HG03432 (cell line): Measurements from ENCODE around the gene PAK6.

Source experiments
- ATAC-seq: cut with Tn5 transposase; IDR thresholded peaks from one replicate; pipeline ENCODE4 v1.9.1; 2021; ENCODE audit warnings: mild to moderate bottlenecking, moderate library complexity; ENCODE audit not compliant: unreplicated experiment

The PAK6 gene

DNA sequence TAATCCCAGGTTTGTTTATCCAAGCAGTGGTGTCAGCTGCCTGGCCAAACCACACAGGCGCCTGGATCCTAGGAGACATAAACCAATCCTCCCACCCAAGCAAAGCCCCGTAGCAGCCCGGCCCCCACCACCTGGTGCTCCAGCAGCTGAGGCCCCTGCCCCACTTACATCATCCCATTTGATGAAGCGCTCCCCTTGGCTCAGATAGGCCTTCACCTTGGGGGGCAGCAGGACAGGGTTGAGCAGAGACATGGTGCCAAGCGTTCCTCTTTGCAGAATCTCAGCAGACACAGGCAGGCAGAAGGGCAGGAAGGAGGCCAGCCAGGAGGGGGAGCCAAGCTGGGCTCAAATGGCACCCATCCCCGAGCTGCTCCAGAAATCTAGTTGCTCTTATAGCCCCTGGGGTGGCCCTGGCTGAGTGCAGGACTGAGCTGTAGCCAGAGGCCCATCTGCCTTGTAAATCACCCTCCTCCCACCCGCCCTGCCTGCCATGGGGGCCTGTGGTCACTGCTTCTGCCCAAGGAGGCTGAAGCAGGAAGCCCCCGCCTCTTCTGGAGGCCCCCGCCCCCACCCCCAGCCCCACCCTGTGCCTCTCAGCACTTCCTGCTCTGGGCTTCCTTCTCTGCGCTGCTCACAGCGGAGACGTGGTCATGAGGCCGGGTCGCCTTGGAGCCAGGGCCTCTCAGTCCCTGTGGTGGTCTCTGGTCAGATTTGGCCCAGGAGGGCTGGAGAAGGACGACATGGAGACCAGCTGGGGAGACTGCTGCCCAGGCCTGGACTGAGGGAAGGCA, 68.8 kb downstream of the PAK6 start, which contains the start of gene PLCB2:
PLCB2 (minus strand) TSS at position 515 of the 791 bp plus-strand sequence; CDS start at position 252, 263 bp downstream.
- peak; percentile 69 for ATAC-seq

DNA sequence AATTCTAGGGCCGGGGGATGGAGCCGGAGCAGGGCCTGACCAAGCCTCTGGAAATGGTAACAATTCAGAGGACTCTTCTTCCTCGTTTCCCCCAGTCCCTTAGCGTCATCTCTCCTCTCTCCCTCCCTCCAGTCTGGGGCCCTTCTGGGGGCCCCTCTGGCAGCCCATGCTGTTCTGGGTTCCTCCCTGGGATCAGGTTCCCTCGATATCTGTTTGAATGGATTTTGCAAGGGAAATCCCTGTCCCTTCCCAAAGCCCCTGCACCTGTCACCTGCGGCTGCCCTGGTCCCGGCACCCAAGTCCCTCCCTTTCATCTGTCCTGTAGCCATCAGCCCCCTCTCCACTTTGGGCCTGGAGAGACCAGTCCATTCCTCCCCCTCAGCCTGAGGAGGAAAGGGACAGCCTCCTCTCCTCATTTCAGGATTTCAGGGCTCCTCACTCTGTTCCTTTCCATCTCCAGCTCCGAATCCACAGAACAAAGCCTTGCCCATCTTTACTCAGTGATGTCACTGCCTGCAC, 70.5 kb downstream of the PAK6 start:
- ATAC-seq, result no peak

DNA sequence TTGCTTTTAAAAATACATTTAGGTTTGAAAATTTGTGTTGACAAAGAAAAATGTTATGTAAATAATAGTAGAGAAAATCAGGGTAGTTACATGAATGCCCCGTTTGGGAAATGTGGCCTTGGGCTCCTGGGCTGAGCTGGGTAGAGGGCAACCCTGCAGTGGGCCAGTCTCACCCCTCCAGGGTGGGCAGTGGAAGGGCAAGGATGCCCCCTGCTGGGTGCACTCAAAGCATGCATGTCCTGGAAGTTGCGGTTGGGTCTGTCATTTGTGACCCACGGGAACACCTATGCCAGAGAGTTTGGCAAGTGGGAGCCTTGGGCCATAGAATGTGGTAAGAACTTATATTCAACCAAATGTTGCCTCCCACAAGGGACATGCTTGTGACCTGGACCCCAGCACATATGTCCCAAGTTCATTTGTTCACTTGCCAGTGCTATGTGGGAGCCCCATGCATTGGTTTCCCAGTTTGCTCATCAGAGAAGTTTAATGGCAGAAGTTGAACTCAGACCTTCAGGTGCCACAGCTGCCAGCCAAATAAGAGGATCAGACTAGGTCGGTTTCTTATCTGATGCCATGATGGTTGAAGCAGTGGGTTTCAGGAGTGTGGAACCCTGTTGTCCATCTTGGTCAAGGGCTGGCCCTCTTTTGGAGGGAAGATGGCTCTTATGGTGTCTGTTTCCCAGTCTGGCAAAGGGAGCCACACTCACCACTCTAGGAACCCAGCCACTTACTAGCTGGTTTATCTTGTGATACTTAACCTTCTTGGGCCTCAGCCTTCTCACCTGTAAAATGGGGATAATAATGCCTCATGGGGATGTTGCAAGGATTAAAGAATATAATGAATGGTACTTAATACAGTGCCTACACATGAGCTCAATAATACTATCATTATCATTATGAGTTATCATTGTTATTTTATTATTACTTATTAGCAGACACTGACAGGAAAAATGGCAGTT, 71.4 kb downstream of the PAK6 start:
- no peak for ATAC-seq

DNA sequence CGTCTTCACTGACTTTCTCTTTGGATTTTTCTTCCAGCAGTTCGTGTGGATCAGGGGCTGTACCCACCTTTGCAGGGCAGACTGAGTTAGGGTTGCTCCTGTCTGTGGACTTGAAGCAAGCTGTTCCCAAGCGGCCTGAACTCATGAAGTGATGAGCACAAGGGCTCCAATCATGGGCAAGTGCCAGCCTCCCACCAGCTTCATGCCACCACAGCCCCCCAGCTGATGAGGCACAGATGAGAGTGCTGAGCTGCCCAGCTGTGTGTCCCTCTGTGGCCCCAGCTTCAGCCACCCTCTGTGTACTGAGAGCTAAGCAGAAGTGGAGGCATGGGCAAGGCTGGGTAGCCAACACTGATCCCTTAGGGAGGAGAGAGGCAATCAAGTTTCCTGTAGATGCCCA, 72.1 kb downstream of the PAK6 start:
- ATAC-seq, result no peak

DNA sequence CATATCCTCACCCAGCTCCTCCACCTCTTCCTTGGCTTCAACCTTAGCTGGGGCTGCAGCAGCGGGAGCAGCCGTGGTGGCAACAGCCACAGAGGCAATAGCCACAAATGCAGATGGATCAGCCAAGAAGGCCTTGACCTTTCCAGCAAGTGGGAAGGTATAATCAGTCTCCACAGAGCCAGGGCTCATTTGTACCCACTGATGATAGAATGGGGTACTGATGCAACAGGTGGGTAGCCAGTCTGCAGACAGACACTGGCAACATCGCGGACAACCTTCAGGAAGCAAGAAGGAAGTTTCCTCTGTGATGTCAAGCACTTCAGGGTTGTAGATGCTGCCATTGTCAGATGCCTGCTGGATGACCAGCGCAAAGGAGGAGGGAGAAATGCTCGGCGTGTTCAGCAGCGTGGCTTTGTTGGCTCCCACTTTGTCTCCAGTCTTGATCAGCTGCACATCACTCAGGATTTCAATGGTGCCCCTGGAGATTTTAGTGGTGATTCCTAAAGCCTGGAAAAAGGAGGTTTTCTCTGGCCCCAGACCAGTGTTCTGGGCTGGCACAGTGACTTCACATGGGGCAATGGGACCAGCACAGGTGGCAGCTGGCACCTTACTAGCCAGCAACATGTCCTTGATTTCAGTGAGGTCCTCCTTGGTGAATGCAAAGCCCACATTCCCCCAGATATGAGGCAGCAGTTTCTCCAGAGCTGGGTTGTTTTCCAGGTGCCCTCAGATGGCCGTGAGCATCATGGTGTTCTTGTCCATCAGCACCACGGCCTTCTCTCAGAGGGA, 73.7 kb downstream of the PAK6 start:
- ATAC-seq, result no peak

DNA sequence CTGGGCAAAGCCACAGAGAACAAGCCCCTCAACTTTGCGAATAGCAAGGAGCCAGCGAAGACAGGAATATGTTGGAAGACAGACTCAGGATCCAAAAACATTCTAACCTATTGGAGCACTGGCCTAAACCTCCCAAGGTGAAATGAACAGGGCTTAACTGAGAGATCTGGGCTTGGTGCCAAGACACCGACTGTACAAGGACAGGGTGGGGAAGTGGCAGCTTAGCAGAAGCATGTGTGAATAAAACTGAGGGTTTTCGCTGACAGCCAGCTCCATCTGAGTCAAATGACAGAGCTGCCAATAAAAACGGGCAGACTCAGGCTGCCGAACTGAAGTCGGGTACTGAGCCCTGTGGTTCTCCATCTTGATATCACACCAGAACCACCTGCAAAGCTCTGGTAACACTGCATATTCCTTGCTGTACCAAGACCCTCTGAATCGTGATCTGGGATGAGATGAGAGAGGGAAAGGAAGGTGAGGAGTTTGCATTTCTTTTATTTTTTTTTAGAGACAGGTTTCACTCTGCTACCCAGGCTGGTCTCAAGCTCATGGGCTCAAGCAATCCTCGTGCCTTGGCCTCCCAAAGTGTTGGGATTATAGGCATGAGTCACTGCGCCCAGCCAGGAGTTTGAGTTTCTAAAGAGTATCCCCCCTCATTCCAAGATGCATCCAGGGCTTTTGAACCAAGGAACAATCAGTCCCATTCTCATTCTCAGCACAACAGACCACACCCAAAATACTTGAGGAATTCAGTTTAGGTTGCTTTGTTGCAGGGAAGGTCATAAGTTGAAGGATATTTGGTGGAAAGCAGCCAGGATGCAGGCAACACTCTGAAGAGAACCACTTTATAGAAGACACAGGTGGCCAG, 74.9 kb downstream of the PAK6 start:
- ATAC-seq, result no peak

DNA sequence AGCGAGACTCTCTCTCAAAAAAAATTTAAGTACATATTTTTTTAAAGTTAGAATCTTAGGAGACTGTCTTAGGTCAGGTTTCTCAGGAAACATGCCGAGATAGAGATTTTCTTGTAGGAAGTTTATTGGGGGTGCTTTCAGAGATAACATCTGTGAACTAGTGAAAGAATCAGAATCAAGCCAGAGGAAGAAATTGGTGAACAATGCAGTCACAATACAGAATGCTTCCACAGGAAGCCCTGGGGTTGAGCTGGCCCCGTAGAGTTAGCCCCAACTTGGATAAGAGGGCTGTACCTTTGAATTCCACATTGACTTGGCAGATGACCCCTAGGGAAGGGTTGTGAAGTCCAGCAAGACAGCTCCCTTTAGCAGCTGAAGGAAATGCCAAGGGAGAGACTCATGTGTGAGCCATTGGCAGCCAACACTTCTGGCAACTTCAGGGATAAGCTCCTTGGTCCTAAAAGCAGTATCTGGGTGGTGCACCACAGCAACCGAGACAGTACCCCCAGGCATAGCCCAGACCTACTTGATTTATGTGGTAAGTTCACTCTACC, 75.9 kb downstream of the PAK6 start:
- no peak for ATAC-seq

DNA sequence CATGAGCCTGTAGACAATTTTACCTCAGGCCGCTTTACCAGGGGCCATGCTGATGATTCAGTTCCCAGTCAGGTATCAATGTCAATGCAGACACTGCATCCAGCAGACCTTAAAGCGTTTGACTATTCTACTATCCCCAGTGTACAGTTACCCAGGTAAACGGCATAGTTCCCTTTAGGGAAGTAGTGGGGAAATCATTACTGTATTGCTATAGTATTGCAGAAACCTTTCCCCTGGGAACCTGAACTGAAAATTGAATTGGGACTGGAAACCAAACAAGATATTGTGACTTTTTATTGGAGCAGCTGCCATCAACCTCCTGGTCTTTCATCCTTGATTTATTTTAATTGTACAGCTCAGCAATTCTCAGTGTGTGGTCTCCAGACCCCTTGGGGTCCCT, 78.1 kb downstream of the PAK6 start:
- no peak for ATAC-seq

DNA sequence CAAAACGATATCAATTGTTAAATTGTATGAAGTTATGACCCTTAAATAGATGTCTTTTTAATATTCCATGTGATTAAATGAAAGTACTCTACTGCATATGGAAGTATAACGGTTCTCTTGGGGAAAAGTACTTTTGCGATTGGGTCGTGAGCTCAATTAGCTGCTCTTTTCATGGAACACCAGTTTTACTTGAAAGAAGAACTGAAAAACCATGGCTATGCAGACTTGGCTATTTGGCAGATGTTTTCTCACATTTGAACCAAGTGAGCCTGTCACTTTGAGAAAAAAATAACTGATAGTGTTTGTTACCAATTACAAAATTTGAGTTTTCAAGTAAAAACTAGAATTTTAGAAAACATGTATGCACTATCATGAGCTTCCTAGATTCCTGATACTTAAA, 78.7 kb downstream of the PAK6 start:
- ATAC-seq, result no peak

DNA sequence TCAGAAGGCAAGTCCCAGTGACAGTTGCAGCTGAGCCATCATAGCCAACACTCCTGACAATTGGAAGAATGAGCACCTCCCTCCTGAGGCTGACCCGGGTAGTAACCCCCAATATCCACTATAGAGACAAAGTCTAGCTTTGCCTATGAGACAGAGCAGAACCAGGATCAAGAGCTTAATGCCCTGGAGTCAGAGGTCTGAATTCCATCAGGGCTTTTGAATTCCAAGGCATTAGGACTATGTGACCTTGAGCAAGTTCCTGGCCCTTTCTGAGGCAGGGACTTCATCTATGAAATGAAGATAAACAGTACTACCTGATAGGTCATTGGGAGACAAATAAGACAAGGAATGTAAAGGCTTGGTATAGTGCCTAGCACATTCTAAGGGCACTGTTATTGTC, 81.5 kb downstream of the PAK6 start:
- no peak for ATAC-seq

DNA sequence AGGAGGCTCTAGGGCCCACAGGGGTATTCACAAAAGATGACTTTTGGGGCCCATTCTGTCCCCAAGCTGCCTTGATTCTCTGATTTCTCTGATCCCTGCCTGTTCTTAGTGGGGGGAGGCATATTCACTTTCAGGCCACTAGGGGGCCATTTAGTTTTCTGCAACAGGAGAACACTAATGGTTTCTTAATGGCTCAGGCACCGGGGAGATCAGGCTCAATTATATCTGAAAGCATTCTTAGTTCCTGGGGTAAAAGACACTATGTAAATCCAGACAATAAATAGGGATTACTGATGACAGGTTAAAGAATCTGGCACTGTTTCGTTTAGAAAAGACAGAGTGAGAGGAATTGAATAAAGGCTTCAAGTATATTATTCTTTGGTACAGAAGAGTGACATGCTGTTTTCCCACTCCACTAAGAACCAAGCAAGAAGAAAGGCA, 82.1 kb downstream of the PAK6 start:
- ATAC-seq, result no peak

DNA sequence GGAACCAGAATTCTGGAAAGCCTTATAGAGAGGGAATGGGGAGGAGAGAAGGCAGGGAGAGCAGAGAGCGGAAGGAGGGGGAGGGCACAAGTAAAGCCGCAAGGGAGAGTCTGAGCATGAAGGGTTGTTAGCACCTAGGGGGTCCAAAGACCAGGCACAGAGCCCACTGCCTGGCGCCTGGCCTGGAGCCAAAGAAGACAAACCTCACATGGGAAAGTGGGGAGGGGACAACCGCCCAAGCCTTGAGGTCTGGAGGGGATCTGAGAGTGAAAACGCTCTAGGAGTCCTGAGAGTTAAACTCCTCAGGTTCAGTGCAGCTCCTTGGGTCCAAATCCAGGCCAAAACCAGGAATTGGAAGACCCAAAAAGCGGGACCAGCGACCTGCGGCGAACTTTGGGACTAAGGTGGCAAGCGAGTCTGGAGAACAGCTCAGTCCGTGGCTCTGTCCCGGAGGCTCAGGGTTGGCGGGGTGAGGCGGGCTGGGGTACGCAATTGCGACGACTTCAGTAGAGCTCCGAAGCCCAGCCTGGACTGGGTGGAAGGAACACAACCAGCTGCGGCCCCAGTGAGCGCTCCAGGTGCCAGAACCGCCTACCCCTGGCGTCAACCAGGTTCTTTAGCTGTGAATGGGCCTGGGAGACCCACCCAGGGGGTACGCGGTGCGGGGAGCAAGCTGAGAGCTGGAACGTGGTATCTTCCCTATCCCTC, 83.8 kb downstream of the PAK6 start:
- ATAC-seq, result no peak

DNA sequence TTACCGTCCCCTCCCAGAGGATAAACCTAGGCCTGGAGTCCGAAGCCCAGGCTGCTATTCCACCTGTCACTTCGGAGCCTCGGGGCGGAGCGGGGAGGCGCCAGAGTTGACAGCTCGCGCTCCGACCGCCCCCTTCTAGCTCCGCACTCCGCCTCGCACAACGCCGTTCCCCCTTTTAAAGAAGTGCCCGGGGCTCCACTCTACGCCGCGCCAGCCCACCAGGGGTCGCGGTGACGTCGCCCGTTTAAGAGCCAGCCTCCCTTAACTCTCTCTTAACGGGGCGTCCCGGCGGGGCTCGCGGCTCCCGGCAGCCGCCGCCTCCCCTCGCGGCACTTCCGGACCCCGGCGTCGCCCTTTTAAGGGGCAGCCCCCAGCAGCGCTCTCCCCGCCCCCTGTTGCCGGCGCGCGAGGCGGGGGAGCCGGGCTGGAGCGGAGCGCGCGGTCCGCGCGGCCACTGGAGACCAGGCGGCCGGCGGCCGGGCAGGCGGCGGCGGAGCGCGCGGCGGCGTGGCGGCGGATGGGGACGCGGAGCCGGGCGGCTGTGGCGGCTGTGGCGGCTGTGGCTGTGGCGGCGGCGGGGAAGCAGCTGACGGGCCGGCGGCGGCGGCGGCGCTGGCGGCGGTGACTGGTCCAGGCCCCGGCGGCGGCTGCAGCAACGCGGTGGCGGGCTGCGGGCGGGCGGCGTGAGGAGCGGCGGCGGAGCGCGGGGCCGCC, 84.5 kb downstream of the PAK6 start, which contains the start of gene INAFM2:
INAFM2 (plus strand) TSS at position 454 of the 714 bp plus-strand sequence. CDS start 364 bp downstream, outside the sequence.
- ATAC-seq, result peak; percentile 92

DNA sequence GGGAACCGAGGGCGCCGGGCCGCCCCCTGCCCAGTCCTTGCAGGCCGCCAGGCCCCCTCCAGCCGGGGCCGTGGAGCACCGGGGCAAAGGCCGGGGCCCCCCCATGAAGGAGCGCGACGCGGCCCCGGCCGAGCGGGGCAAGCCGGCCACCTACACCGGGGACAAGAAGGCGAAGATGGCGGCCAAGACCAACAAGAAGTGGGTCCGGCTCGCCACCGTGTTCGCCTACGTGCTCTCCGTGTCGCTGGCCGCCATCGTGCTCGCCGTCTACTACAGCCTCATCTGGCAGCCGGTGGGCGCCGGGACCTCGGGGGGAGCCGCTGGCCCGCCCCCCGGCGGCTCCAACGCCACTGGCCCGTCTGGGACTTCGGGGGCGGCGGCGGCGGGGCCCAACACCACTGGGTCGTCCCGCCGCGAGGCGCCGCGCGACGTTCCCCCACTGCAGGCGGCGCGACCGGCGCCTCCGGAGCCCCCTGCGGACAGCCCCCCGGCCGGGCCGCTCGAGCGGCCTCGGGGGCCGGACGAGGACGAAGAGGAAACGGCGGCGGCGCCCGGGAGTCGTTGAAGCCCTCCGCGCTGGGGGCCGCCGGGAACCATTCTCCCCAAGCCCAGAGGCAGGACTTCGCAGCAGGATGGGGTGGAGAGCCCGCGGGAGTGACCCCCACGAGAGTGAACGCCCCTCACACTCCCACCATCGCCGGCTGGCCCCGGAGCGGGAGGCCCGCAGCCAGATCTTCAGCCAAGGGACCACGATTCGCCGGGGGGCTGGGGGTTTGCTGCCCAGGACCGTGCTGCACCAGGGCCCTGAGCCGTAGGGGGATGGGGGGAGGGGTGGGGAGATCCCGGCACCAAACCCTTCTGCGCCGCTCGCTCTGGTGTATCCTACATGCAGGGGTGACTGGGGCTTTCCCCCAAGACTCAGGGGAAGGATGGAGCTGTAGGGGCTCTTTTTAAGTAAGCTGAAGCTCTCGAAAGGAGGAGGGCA, 85.4 kb downstream of the PAK6 start:
- peak; percentile 13 for ATAC-seq

DNA sequence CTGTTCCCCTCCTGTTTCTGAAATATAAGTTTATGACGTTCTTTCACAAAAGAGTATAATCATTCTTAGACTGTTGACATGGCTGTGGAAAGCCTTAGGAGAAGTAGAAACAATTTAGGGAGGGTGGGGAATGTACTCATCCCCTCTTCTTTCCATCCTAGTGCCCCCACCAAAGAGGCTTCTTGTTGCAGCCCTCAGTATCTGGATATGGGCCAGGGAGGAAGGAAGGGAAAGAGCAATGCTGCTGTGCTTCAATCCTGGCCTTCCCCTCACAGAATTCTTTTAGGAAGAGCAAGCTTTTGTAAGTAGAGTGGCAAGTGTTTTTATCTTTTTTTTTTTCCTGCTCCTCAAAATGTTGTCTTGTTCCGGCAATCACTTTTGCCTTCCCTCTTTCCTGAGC, 86.3 kb downstream of the PAK6 start:
- ATAC-seq, result no peak

DNA sequence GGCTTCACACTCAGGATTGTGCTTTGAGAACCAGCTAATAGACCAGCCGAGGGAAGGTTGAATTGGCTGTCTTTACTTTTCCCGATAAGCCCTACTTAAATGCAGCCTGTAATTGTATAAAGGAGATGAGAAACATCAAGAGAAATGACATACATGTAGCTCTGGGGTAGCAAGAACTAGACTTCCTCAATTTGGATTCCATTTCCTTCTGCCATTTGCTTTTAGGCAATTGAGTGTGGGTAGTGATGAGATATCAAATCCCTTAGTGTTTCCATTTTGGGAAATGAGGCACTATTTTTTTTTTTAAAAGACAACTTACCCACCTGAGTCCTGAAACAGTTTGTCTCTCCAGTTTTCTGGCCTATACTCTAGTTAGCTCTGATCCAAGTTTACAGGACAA, 86.8 kb downstream of the PAK6 start:
- no peak for ATAC-seq
